Activated CD4-positive, alpha-beta T cell treated with anti-CD3 and anti-CD28 coated beads for 48 hours (primary cell): ENCODE measurements around the gene SCAANT1.

ENCODE experiments used
- DNase-seq: peaks from one replicate; pipeline ENCODE4 v3.0.0-alpha.2; 2020

Gene SCAANT1

GRCh38 chr3:63911873-63912767 is at the start of gene SCAANT1:
SCAANT1 (minus strand) TSS chr3:63912383.
- DNase-seq, result peak; percentile 83

GRCh38 chr3:63961891-63962290 is 49.7 kb upstream of the SCAANT1 start:
- no peak for DNase-seq

- DNase-seq, result no peak
Measured at GRCh38 chr3:63960048-63960711, 48.0 kb upstream of the SCAANT1 start.

- no peak for DNase-seq
Measured at GRCh38 chr3:63959146-63959545, 47.0 kb upstream of the SCAANT1 start.

- no peak for DNase-seq
Measured at GRCh38 chr3:63955830-63956545, 43.8 kb upstream of the SCAANT1 start.

- DNase-seq, result no peak
Measured at GRCh38 chr3:63955036-63955650, 43.0 kb upstream of the SCAANT1 start.

GRCh38 chr3:63954182-63954581 is 42.0 kb upstream of the SCAANT1 start:
- DNase-seq, result no peak

- DNase-seq, result no peak
Measured at GRCh38 chr3:63952248-63952594, 40.0 kb upstream of the SCAANT1 start.

- DNase-seq, result no peak
Measured at GRCh38 chr3:63951492-63952247, 39.5 kb upstream of the SCAANT1 start.

- DNase-seq, result no peak
Measured at GRCh38 chr3:63950698-63951097, 38.5 kb upstream of the SCAANT1 start.

- no peak for DNase-seq
Measured at GRCh38 chr3:63949005-63949404, 36.8 kb upstream of the SCAANT1 start.

GRCh38 chr3:63947594-63947993 is 35.4 kb upstream of the SCAANT1 start:
- DNase-seq, result no peak

- DNase-seq, result no peak
Measured at GRCh38 chr3:63946753-63947152, 34.6 kb upstream of the SCAANT1 start.

- no peak for DNase-seq
Measured at GRCh38 chr3:63945558-63946096, 33.4 kb upstream of the SCAANT1 start.

GRCh38 chr3:63943678-63944077 is 31.5 kb upstream of the SCAANT1 start:
- DNase-seq, result no peak

- no peak for DNase-seq
Measured at GRCh38 chr3:63942528-63942927, 30.3 kb upstream of the SCAANT1 start.

- no peak for DNase-seq
Measured at GRCh38 chr3:63940389-63940757, 28.2 kb upstream of the SCAANT1 start.

GRCh38 chr3:63937661-63938651 is 25.8 kb upstream of the SCAANT1 start:
- DNase-seq, result no peak

- DNase-seq, result no peak
Measured at GRCh38 chr3:63936925-63937324, 24.7 kb upstream of the SCAANT1 start.

GRCh38 chr3:63934041-63934866 is 22.1 kb upstream of the SCAANT1 start:
- no peak for DNase-seq
